ENCODE data around the gene USP25.
A peak's percentile ranks its signal among the peaks of the same experiment; 100 is the strongest.
"Not testable (repeated sequence)": the region's sequence is repeated elsewhere in the genome, so short reads cannot be mapped to it uniquely, and the experiment has no call there.

USP25 gene

GRCh38 chr21:15732290-15732995 is 2.7 kb downstream of the USP25 start:
- H3K27me3 ChIP-seq (ENCODE audit: insufficient read depth, low read length, poor library complexity), result no peaks in the 10 kb centered on the region
- peaks cover 51% of the 10 kb centered on the region for H3K4me1 ChIP-seq (ENCODE audit: insufficient read depth, low read length)
- TF ChIP-seq EZH2 (IDR thresholded peaks at IDR 0.05; ENCODE audit: borderline replicate concordance, low read depth, low read length, severe bottlenecking) (no peak), CTCF (IDR thresholded peaks at IDR 0.05; ENCODE audit: borderline replicate concordance, extremely low read depth, low read length, poor library complexity, severe bottlenecking) (no peak)
- H3K9ac ChIP-seq (ENCODE audit: low read depth, low read length), result peak overlapping the region; percentile 68
- H3K27ac ChIP-seq (ENCODE audit: low read length), result peak overlapping the region; percentile 80
- peaks cover 72% of the 10 kb centered on the region for H3K79me2 ChIP-seq (ENCODE audit: insufficient read depth, low read length)
- no peak overlapping the region for H2AFZ ChIP-seq (ENCODE audit: low read depth, low read length)
- ATAC-seq (ENCODE audit: insufficient read depth, low read depth) (peak; percentile 67), DNase-seq (peak; percentile 18)
- no peaks in the 10 kb centered on the region; the same call in 1 of the 2 replicates for H3K36me3 ChIP-seq (ENCODE audit: insufficient read depth, low read length)
- peaks cover 28% of the 10 kb centered on the region; the same call in 1 of the 2 replicates for H4K20me1 ChIP-seq (ENCODE audit: insufficient read depth, low read length)
- H3K4me3 ChIP-seq (ENCODE audit: low read depth in 1 of 2, low read length in 2 of 2), result peak overlapping the region; percentile 82 to 96; a peak in 3 of 4 replicates
- H3K9me3 ChIP-seq (ENCODE audit: insufficient read depth, low read length, severe bottlenecking), result no peaks in the 10 kb centered on the region
- peak overlapping the region; percentile 98 for H3K4me2 ChIP-seq (ENCODE audit: insufficient read depth, low read length)

GRCh38 chr21:15732996-15733329 is 3.2 kb downstream of the USP25 start:
- Histone ChIP-seq H3K9ac (ENCODE audit: low read depth, low read length) (peak overlapping the region; percentile 68), H2AFZ (ENCODE audit: low read depth, low read length) (no peak overlapping the region), H3K79me2 (ENCODE audit: insufficient read depth, low read length) (peaks cover 77% of the 10 kb centered on the region), H3K27ac (ENCODE audit: low read length) (peak overlapping the region; percentile 80), H3K36me3 (ENCODE audit: insufficient read depth, low read length) (no peaks in the 10 kb centered on the region; the same call in 1 of the 2 replicates), H3K9me3 (ENCODE audit: insufficient read depth, low read length, severe bottlenecking) (no peaks in the 10 kb centered on the region), H3K4me2 (ENCODE audit: insufficient read depth, low read length) (peak overlapping the region; percentile 98), H4K20me1 (ENCODE audit: insufficient read depth, low read length) (peaks cover 28% of the 10 kb centered on the region; the same call in 1 of the 2 replicates), H3K27me3 (ENCODE audit: insufficient read depth, low read length, poor library complexity) (no peaks in the 10 kb centered on the region), H3K4me1 (ENCODE audit: insufficient read depth, low read length) (peaks cover 51% of the 10 kb centered on the region), H3K4me3 (ENCODE audit: low read depth in 1 of 2, low read length in 2 of 2) (peak overlapping the region; percentile 31 to 82; a peak in 3 of 4 replicates)
- DNase-seq (no peak), ATAC-seq (ENCODE audit: insufficient read depth, low read depth) (no peak)
- no peak for TF ChIP-seq CTCF (IDR thresholded peaks at IDR 0.05; ENCODE audit: borderline replicate concordance, extremely low read depth, low read length, poor library complexity, severe bottlenecking)
- TF ChIP-seq EZH2 (IDR thresholded peaks at IDR 0.05; ENCODE audit: borderline replicate concordance, low read depth, low read length, severe bottlenecking), result no peak

- Histone ChIP-seq H3K36me3 (ENCODE audit: insufficient read depth, low read length) (no peaks in the 10 kb centered on the region), H4K20me1 (ENCODE audit: insufficient read depth, low read length) (peaks cover 41% of the 10 kb centered on the region; the same call in 1 of the 2 replicates)
Measured at GRCh38 chr21:15735409-15735808, 5.6 kb downstream of the USP25 start.

GRCh38 chr21:15735931-15736330 is 6.1 kb downstream of the USP25 start:
- peaks cover 100% of the 10 kb centered on the region for H3K79me2 ChIP-seq (ENCODE audit: insufficient read depth, low read length)
- not testable (repeated sequence) for H3K9me3 ChIP-seq (ENCODE audit: insufficient read depth, low read length, severe bottlenecking); ATAC-seq (ENCODE audit: insufficient read depth, low read depth); H3K9ac ChIP-seq (ENCODE audit: low read depth, low read length); H3K36me3 ChIP-seq (ENCODE audit: insufficient read depth, low read length); H3K4me3 ChIP-seq (ENCODE audit: low read depth in 1 of 2, low read length in 2 of 2); DNase-seq; H3K27ac ChIP-seq (ENCODE audit: low read length); H2AFZ ChIP-seq (ENCODE audit: low read depth, low read length); H3K27me3 ChIP-seq (ENCODE audit: insufficient read depth, low read length, poor library complexity)
- H3K4me1 ChIP-seq (ENCODE audit: insufficient read depth, low read length), result peaks cover 44% of the 10 kb centered on the region
- peak overlapping the region; percentile 32; the same call in 1 of the 2 replicates for H3K4me2 ChIP-seq (ENCODE audit: insufficient read depth, low read length)
- peaks cover 39% of the 10 kb centered on the region; the same call in 1 of the 2 replicates for H4K20me1 ChIP-seq (ENCODE audit: insufficient read depth, low read length)

More at GRCh38 chr21:15735409-15735808, 5.6 kb downstream of the USP25 start:
- Histone ChIP-seq H3K27me3 (ENCODE audit: insufficient read depth, low read length, poor library complexity) (no peaks in the 10 kb centered on the region), H3K4me2 (ENCODE audit: insufficient read depth, low read length) (0 out of 2 replicates have a peak overlapping the region, but pooled peaks have one; percentile 0), H3K9ac (ENCODE audit: low read depth, low read length) (no peak overlapping the region), H3K27ac (ENCODE audit: low read length) (no peak overlapping the region), H3K9me3 (ENCODE audit: insufficient read depth, low read length, severe bottlenecking) (no peaks in the 10 kb centered on the region), H3K4me3 (ENCODE audit: low read depth in 1 of 2, low read length in 2 of 2) (no peak overlapping the region), H2AFZ (ENCODE audit: low read depth, low read length) (no peak overlapping the region), H3K79me2 (ENCODE audit: insufficient read depth, low read length) (peaks cover 100% of the 10 kb centered on the region), H3K4me1 (ENCODE audit: insufficient read depth, low read length) (peaks cover 44% of the 10 kb centered on the region)
- ATAC-seq (ENCODE audit: insufficient read depth, low read depth) (no peak), DNase-seq (no peak)
- TF ChIP-seq CTCF (IDR thresholded peaks at IDR 0.05; ENCODE audit: borderline replicate concordance, extremely low read depth, low read length, poor library complexity, severe bottlenecking) (no peak), EZH2 (IDR thresholded peaks at IDR 0.05; ENCODE audit: borderline replicate concordance, low read depth, low read length, severe bottlenecking) (no peak)

GRCh38 chr21:15738779-15739178 is 9.0 kb downstream of the USP25 start:
- not testable (repeated sequence) for H3K9ac ChIP-seq (ENCODE audit: low read depth, low read length); H3K27ac ChIP-seq (ENCODE audit: low read length); H3K9me3 ChIP-seq (ENCODE audit: insufficient read depth, low read length, severe bottlenecking); ATAC-seq (ENCODE audit: insufficient read depth, low read depth); DNase-seq; H3K4me2 ChIP-seq (ENCODE audit: insufficient read depth, low read length); H2AFZ ChIP-seq (ENCODE audit: low read depth, low read length); H3K4me3 ChIP-seq (ENCODE audit: low read depth in 1 of 2, low read length in 2 of 2); H3K27me3 ChIP-seq (ENCODE audit: insufficient read depth, low read length, poor library complexity)
- peaks cover 11% of the 10 kb centered on the region; the same call in 1 of the 2 replicates for H3K36me3 ChIP-seq (ENCODE audit: insufficient read depth, low read length)
- H4K20me1 ChIP-seq (ENCODE audit: insufficient read depth, low read length), result peaks cover 50% of the 10 kb centered on the region
- H3K4me1 ChIP-seq (ENCODE audit: insufficient read depth, low read length), result peaks cover 17% of the 10 kb centered on the region
- peaks cover 100% of the 10 kb centered on the region for H3K79me2 ChIP-seq (ENCODE audit: insufficient read depth, low read length)

Measured in DND-41 (cell line).